H1 (cell line): ENCODE results near the gene FAAP100.

Source experiments
- CEBPB ChIP-seq: IDR thresholded peaks from 2 replicates; pipeline ENCODE4 v1.6.1; 2012; ENCODE audit warnings: low read depth, low read length
- CTCF ChIP-seq, 3 experiments: IDR thresholded peaks; 1 replicate in 2 of 3; 2 replicates in 1 of 3; pipeline versions ENCODE4 v1.5.1 to v1.6.1; 2011; ENCODE audit warnings: low read length in 3 of 3, mild to moderate bottlenecking in 3 of 3, inconsistent platforms in 2 of 3, low read depth in 1 of 3, moderate library complexity in 1 of 3; ENCODE audit not compliant: insufficient read depth in 1 of 3; ENCODE audit errors: control extremely low read depth in 1 of 3
- EGR1 ChIP-seq: IDR thresholded peaks from 2 replicates; pipeline ENCODE4 v1.6.1; 2011; ENCODE audit warnings: low read depth, low read length, borderline replicate concordance
- EP300 ChIP-seq, 2 experiments: IDR thresholded peaks; 1 replicate in 1 of 2; 2 replicates in 1 of 2; pipeline ENCODE4 v1.6.1; 2011 to 2012; ENCODE audit warnings: low read depth in 2 of 2, low read length in 2 of 2, mild to moderate bottlenecking in 2 of 2, borderline replicate concordance in 1 of 2, inconsistent platforms in 1 of 2, moderate library complexity in 1 of 2
- EZH2 ChIP-seq: fragments of 200-600 bp; sonication (generic); IDR thresholded peaks from 2 replicates; pipeline ENCODE4 v1.7.1; 2012; ENCODE audit warnings: low read depth, mild to moderate bottlenecking, moderate library complexity, low read length, inconsistent platforms; ENCODE audit not compliant: severe bottlenecking
- HDAC2 ChIP-seq, 2 experiments: fragments of 300-600 bp in 1 of 2; sonication (generic) in 1 of 2; IDR thresholded peaks; 2 replicates each; pipeline ENCODE4 v1.6.1; 2011 to 2012; ENCODE audit warnings: low read depth in 2 of 2, low read length in 2 of 2, mild to moderate bottlenecking in 2 of 2, moderate library complexity in 2 of 2, borderline replicate concordance in 1 of 2, inconsistent platforms in 1 of 2
- POLR2A ChIP-seq, 2 experiments: IDR thresholded peaks; 1 replicate in 1 of 2; 2 replicates in 1 of 2; pipeline ENCODE4 v1.6.1; 2011; ENCODE audit warnings: low read depth in 2 of 2, low read length in 2 of 2, mild to moderate bottlenecking in 2 of 2; ENCODE audit errors: control extremely low read depth in 1 of 2
- POLR2AphosphoS5 ChIP-seq: IDR thresholded peaks from 2 replicates; pipeline ENCODE4 v1.6.1; 2011; ENCODE audit warnings: low read depth, low read length
- RFX5 ChIP-seq: IDR thresholded peaks from 2 replicates; pipeline ENCODE4 v1.6.1; 2011; ENCODE audit warnings: low read depth, low read length, improper control_type of control experiment, borderline replicate concordance
- RNF2 ChIP-seq: fragments of 200-900, 300-1000 bp; sonication (generic); IDR thresholded peaks from 2 replicates; pipeline ENCODE4 v1.7.1; 2016; ENCODE audit warnings: borderline replicate concordance, low read depth, mild to moderate bottlenecking, antibody characterized with exemption, low read length; ENCODE audit not compliant: poor library complexity, severe bottlenecking; ENCODE audit errors: missing control alignments
- SP1 ChIP-seq: IDR thresholded peaks from 2 replicates; pipeline ENCODE4 v1.6.1; 2011; ENCODE audit warnings: low read depth, low read length
- TBP ChIP-seq: IDR thresholded peaks from 2 replicates; pipeline ENCODE4 v1.6.1; 2011; ENCODE audit warnings: low read depth, low read length, improper control_type of control experiment
- TF ChIP-seq, protein P1 (sequence below): IDR thresholded peaks from 2 replicates; pipeline ENCODE4 v1.6.1; 2011; ENCODE audit warnings: low read length, improper control_type of control experiment

DNA sequence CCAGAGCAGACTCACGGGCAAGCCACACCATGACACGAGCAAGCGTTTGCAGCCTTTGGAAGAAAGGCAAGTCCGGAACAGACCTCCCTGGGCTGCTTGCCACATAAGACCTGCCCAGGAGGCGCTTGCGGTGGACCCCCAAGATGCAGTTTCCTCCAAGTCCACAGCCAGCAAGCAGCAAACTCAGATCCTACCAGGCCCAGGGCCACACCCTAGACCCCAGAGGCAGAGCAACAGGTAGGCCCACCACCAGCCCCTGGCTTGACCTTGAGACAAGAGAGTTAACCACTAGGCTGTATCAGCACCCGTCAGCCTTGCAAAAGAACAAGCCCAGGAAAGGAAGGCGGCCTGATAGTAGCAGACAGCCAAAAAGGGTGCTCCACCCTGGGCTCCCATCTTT, 2.3 kb downstream of the FAAP100 start:
- no peak for TF ChIP-seq EZH2
- TF ChIP-seq CEBPB, result no peak
- no peak for TF ChIP-seq POLR2A (IDR thresholded peaks at IDR 0.05; ENCODE audit: control extremely low read depth in 1 of 2, low read depth in 2 of 2, low read length in 2 of 2)
- TF ChIP-seq RNF2, result no peak
- TF ChIP-seq SP1, result no peak
- no peak for TF ChIP-seq POLR2AphosphoS5
- no peak for TF ChIP-seq CTCF (IDR thresholded peaks at IDR 0.05; ENCODE audit: control extremely low read depth in 1 of 3, insufficient read depth in 1 of 3, low read depth in 1 of 3, low read length in 3 of 3)
- no peak for TF ChIP-seq RFX5
- no peak for TF ChIP-seq EGR1
- TF ChIP-seq EP300 (IDR thresholded peaks at IDR 0.05; ENCODE audit: borderline replicate concordance in 1 of 2, low read depth in 2 of 2, low read length in 2 of 2), result no peak
- TF ChIP-seq, protein P1, sequence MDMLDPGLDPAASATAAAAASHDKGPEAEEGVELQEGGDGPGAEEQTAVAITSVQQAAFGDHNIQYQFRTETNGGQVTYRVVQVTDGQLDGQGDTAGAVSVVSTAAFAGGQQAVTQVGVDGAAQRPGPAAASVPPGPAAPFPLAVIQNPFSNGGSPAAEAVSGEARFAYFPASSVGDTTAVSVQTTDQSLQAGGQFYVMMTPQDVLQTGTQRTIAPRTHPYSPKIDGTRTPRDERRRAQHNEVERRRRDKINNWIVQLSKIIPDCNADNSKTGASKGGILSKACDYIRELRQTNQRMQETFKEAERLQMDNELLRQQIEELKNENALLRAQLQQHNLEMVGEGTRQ, result no peak
- TF ChIP-seq TBP, result no peak
- no peak for TF ChIP-seq HDAC2 (IDR thresholded peaks at IDR 0.05; ENCODE audit: borderline replicate concordance in 1 of 2, low read depth in 2 of 2, low read length in 2 of 2)
